ENCODE results near the gene IFTAP.
A peak's percentile ranks its signal among the peaks of the same experiment; 100 is the strongest.

The IFTAP gene

DNA sequence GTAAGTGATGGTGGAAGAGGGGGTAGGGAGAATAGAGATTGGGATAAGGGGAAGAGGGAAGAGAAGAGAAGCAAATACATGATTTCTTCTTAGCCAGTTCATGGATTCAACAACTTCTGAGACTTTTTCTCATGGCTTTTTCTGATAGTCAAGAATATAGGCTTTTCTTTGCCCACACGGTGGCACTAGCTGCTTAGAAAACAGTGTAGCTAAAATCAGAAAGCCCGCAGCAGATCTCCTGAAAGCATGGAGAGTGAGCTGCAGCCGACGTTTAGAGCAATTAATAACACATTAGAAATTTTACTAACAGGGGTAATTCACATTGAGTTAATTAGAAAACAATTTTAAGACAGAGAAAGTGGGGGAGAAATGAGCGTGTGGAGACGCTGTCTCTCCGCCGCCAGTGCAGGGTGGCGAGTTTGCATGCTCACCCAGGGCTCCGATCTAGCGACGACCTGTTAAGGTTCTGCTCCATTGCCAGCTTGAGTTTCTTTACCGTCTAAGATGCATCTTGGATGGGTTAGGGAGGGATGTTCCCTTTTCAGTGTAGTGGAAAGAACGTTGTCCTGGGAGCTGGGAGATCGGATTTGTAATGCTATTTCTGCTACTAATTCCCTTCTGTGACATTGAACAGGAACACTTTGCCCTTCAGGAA lies 29.8 kb upstream of the IFTAP start:
- ChIA-PET CTCF (interaction anchor here (0.5 to 9.8 kb wide), 48 partner anchors 11 to 624 kb away, joined by 3 to 284 read pairs (median 4); partner anchors contain the start of gene COMMD9), POLR2A (interaction anchor here (0.6 kb wide), 1 partner anchor 34 kb away, joined by 3 read pairs; no protein-coding TSS in a partner anchor)
- Histone ChIP-seq H3K9me3 (ENCODE audit: control insufficient read depth, insufficient read depth, low read depth, low read length) (no peaks in the 10 kb centered on the region), H3K4me1 (ENCODE audit: control insufficient read depth, insufficient read depth, low read length) (no peaks in the 10 kb centered on the region), H3K27ac (ENCODE audit: extremely low read depth, low read depth, low read length) (no peak overlapping the region), H3K4me3 (ENCODE audit: low read depth, low read length) (peak overlapping the region; percentile 21; the same call in 1 of the 2 replicates), H3K36me3 (ENCODE audit: control insufficient read depth in 2 of 2, insufficient read depth in 1 of 2, low read length in 2 of 2) (no peaks in the 10 kb centered on the region)
- TF ChIP-seq ZNF654 (tag by site-specific recombination; IDR thresholded peaks at IDR 0.05; ENCODE audit: low read depth) (peak; percentile 87), ZNF2 (tag by site-specific recombination; IDR thresholded peaks at IDR 0.05) (0 out of 2 replicates have a peak, but pooled peaks have one; percentile 27), PRDM1 (tag by site-specific recombination; IDR thresholded peaks at IDR 0.05) (peak; percentile 25; the same call in 1 of the 2 replicates), ZNF544 (tag by site-specific recombination; IDR thresholded peaks at IDR 0.05) (no peak)
- TF ChIP-seq, protein P1, sequence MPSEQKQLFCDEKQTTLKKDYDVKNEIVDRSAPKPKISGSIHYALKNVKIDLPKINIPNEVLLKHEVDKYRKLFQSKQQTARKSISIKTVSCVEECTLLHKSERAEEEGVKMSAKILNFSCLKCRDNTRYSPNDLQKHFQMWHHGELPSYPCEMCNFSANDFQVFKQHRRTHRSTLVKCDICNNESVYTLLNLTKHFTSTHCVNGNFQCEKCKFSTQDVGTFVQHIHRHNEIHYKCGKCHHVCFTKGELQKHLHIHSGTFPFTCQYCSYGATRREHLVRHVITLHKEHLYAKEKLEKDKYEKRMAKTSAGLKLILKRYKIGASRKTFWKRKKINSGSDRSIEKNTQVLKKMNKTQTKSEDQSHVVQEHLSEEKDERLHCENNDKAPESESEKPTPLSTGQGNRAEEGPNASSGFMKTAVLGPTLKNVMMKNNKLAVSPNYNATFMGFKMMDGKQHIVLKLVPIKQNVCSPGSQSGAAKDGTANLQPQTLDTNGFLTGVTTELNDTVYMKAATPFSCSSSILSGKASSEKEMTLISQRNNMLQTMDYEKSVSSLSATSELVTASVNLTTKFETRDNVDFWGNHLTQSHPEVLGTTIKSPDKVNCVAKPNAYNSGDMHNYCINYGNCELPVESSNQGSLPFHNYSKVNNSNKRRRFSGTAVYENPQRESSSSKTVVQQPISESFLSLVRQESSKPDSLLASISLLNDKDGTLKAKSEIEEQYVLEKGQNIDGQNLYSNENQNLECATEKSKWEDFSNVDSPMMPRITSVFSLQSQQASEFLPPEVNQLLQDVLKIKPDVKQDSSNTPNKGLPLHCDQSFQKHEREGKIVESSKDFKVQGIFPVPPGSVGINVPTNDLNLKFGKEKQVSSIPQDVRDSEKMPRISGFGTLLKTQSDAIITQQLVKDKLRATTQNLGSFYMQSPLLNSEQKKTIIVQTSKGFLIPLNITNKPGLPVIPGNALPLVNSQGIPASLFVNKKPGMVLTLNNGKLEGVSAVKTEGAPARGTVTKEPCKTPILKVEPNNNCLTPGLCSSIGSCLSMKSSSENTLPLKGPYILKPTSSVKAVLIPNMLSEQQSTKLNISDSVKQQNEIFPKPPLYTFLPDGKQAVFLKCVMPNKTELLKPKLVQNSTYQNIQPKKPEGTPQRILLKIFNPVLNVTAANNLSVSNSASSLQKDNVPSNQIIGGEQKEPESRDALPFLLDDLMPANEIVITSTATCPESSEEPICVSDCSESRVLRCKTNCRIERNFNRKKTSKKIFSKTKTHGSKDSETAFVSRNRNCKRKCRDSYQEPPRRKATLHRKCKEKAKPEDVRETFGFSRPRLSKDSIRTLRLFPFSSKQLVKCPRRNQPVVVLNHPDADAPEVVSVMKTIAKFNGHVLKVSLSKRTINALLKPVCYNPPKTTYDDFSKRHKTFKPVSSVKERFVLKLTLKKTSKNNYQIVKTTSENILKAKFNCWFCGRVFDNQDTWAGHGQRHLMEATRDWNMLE (tag by site-specific recombination; conservative IDR thresholded peaks at IDR 0.05; ENCODE audit: low read depth), result no peak
- TF ChIP-seq, protein P2, sequence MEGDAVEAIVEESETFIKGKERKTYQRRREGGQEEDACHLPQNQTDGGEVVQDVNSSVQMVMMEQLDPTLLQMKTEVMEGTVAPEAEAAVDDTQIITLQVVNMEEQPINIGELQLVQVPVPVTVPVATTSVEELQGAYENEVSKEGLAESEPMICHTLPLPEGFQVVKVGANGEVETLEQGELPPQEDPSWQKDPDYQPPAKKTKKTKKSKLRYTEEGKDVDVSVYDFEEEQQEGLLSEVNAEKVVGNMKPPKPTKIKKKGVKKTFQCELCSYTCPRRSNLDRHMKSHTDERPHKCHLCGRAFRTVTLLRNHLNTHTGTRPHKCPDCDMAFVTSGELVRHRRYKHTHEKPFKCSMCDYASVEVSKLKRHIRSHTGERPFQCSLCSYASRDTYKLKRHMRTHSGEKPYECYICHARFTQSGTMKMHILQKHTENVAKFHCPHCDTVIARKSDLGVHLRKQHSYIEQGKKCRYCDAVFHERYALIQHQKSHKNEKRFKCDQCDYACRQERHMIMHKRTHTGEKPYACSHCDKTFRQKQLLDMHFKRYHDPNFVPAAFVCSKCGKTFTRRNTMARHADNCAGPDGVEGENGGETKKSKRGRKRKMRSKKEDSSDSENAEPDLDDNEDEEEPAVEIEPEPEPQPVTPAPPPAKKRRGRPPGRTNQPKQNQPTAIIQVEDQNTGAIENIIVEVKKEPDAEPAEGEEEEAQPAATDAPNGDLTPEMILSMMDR (tag by site-specific recombination; IDR thresholded peaks at IDR 0.05), result peak; percentile 32

DNA sequence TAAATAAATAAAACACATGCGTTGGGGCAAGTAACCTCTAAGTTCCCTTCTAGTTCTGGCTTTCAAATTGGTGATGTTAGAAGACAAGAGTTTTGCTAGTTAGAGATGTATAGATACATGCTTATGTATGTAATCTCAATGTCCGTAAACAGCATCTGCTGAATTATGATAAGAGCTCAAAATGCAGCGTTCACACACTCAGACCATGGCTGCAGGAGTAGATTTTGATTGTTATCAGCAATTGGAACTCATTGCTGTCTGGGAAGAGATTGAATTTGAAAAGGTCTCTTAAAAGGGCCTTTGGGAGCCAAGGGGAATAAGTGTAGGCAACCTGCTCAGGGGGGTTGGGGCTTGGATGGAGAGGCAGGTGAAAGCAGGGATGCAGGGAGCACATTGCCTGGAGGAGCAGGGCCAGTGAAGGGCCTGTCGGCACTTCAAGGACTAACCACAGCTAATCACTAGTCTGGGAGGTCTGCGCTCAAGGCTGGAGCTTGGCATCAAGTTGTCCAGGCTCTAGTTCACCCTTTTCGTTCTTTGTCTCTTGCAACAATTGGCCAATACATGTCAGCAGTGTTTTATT lies 29.2 kb upstream of the IFTAP start:
- no peak overlapping the region for H3K27ac ChIP-seq (ENCODE audit: extremely low read depth, low read depth, low read length)
- no peaks in the 10 kb centered on the region for H3K36me3 ChIP-seq (ENCODE audit: control insufficient read depth in 2 of 2, insufficient read depth in 1 of 2, low read length in 2 of 2)
- no peaks in the 10 kb centered on the region for H3K4me1 ChIP-seq (ENCODE audit: control insufficient read depth, insufficient read depth, low read length)
- CTCF ChIA-PET, result interaction anchor here (0.5 to 9.8 kb wide), 35 partner anchors 10 to 625 kb away, joined by 3 to 284 read pairs (median 5); partner anchors contain the start of gene COMMD9
- POLR2A ChIA-PET, result interaction anchor here (0.6 kb wide), 1 partner anchor 33 kb away, joined by 3 read pairs; no protein-coding TSS in a partner anchor
- H3K4me3 ChIP-seq (ENCODE audit: low read depth, low read length), result no peak overlapping the region
- H3K9me3 ChIP-seq (ENCODE audit: control insufficient read depth, insufficient read depth, low read depth, low read length), result no peaks in the 10 kb centered on the region
- TF ChIP-seq ZNF791 (tag by site-specific recombination; IDR thresholded peaks at IDR 0.05) (no peak), ZNF777 (tag by site-specific recombination; IDR thresholded peaks at IDR 0.05; ENCODE audit: borderline replicate concordance) (no peak), EGR2 (tag by site-specific recombination; IDR thresholded peaks at IDR 0.05; ENCODE audit: low read depth) (no peak), ZNF610 (tag by site-specific recombination; IDR thresholded peaks at IDR 0.05; ENCODE audit: borderline replicate concordance) (no peak)
- TF ChIP-seq, protein P3, sequence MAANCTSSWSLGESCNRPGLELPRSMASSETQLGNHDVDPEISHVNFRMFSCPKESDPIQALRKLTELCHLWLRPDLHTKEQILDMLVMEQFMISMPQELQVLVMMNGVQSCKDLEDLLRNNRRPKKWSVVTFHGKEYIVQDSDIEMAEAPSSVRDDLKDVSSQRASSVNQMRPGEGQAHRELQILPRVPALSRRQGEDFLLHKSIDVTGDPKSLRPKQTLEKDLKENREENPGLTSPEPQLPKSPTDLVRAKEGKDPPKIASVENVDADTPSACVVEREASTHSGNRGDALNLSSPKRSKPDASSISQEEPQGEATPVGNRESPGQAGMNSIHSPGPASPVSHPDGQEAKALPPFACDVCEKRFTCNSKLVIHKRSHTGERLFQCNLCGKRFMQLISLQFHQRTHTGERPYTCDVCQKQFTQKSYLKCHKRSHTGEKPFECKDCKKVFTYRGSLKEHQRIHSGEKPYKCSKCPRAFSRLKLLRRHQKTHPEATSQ (tag by site-specific recombination; IDR thresholded peaks at IDR 0.05), result no peak
- TF ChIP-seq, protein P1 (tag by site-specific recombination; conservative IDR thresholded peaks at IDR 0.05; ENCODE audit: low read depth), result no peak
- TF ChIP-seq, protein P4, sequence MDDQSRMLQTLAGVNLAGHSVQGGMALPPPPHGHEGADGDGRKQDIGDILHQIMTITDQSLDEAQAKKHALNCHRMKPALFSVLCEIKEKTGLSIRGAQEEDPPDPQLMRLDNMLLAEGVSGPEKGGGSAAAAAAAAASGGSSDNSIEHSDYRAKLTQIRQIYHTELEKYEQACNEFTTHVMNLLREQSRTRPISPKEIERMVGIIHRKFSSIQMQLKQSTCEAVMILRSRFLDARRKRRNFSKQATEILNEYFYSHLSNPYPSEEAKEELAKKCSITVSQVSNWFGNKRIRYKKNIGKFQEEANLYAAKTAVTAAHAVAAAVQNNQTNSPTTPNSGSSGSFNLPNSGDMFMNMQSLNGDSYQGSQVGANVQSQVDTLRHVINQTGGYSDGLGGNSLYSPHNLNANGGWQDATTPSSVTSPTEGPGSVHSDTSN (CRISPR knock-in tag; IDR thresholded peaks at IDR 0.05), result no peak
- TF ChIP-seq, protein P5, sequence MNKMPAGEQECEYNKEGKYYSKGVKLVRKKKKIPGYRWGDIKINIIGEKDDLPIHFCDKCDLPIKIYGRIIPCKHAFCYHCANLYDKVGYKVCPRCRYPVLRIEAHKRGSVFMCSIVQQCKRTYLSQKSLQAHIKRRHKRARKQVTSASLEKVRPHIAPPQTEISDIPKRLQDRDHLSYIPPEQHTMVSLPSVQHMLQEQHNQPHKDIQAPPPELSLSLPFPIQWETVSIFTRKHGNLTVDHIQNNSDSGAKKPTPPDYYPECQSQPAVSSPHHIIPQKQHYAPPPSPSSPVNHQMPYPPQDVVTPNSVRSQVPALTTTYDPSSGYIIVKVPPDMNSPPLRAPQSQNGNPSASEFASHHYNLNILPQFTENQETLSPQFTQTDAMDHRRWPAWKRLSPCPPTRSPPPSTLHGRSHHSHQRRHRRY (tag by site-specific recombination; IDR thresholded peaks at IDR 0.05), result no peak
